Activated CD4-positive, alpha-beta T cell treated with anti-CD3 and anti-CD28 coated beads, Interleukin-10, Interleukin-2, amounts not matched to agents 100 ng/mL and 50 ng/mL, durations not matched to agents 16 hours and 8 hours (primary cell): ENCODE data around the gene CYP2F1.
"Not testable (repeated sequence)": the region's sequence is repeated elsewhere in the genome, so short reads cannot be mapped to it uniquely, and the experiment has no call there.

Source experiments
- DNase-seq: peaks from one replicate; pipeline ENCODE4 v3.0.0-alpha.2; 2020

The CYP2F1 gene, protein sequence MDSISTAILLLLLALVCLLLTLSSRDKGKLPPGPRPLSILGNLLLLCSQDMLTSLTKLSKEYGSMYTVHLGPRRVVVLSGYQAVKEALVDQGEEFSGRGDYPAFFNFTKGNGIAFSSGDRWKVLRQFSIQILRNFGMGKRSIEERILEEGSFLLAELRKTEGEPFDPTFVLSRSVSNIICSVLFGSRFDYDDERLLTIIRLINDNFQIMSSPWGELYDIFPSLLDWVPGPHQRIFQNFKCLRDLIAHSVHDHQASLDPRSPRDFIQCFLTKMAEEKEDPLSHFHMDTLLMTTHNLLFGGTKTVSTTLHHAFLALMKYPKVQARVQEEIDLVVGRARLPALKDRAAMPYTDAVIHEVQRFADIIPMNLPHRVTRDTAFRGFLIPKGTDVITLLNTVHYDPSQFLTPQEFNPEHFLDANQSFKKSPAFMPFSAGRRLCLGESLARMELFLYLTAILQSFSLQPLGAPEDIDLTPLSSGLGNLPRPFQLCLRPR

DNA sequence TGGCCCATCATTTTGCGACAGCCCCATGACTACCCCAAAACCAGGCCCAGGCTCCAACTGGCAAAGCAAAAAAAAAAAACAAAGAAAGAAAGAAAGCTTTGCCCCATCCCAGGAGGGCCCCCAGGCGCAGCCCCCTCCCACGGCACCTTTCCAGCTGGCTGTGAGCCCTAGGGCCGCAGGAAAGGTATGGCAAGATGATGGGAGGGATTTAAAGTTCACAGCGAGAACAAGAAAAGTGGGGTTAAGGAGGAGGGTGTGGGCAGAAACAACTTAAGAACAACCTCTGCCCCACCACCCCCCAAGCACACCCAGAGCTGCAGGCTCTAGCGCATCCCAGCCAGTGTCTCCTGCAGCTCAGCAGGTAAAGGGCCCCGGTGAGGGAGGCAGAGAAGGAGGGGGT is at the start of gene CYP2F1:
Gene CYP2F1 (plus strand): TSS at position 301 of the 400 bp plus-strand sequence. CDS start 1,757 bp downstream, outside the sequence.
- no peak for DNase-seq

DNA sequence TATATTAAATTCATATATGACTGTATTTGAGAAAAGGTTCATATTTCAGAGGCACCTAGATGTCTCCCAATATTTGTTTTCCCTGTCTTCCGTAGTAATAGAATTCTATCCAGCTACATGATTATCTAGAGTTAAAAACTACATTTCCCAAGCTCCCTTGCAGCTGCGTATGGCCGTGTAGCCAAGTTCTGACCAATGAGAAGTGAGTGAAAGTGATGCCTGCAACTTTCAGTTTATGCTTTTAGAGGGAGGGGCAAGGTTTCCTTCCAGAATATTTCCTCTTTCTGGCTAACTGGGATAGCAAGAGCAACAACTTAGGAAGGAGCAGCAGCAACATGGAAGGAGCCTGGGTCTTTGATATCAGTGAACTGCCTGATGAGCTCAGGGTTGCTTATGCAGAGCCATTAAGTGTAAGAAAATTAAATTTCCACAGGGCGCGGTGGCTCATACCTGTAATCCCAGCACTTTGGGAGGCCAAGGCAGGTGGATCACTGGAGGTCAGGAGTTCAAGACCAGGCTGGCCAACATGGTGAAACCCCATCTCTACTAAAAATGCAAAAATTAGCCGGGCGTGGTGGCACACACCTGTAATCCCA is 49.2 kb upstream of the CYP2F1 start:
- DNase-seq, result peak; percentile 26

DNA sequence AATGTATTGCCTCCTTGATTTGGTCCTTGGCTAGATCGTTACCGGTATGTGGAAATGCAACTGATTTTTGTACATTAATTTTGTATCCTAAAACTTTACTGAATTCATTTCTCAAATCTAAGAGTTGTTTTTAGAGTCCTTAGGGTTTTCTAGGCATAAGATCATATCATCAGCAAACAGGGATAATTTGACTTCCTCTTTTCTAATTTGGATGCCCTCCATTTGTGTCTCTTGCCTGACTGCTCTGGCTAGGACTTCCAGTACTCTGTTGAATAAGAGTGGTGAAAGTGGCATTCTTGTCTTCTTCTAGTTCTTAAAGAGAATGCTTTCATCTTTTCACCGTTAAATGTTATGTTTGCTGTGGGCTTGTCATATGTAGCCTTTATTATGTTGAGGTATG is 37.9 kb upstream of the CYP2F1 start:
- no peak for DNase-seq

DNA sequence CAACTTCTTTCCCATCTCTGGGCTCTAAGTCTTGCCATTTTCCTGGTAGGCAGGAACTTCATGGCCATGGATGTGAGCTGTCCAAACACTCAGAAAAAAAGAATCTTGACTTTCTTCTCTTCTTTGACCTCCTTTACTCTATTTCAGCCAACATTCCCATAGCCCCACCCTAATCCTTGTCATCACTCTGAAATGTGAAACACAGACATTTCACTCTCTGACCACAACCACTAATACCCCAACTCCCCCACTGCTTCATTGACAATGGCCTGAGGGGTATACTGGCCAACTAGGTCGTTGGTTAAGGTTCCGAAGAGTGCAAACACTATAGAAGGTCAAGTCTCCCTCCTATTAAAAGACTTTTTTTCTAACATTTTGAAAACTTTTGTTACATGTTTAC is 30.7 kb upstream of the CYP2F1 start:
- DNase-seq, result no peak

DNA sequence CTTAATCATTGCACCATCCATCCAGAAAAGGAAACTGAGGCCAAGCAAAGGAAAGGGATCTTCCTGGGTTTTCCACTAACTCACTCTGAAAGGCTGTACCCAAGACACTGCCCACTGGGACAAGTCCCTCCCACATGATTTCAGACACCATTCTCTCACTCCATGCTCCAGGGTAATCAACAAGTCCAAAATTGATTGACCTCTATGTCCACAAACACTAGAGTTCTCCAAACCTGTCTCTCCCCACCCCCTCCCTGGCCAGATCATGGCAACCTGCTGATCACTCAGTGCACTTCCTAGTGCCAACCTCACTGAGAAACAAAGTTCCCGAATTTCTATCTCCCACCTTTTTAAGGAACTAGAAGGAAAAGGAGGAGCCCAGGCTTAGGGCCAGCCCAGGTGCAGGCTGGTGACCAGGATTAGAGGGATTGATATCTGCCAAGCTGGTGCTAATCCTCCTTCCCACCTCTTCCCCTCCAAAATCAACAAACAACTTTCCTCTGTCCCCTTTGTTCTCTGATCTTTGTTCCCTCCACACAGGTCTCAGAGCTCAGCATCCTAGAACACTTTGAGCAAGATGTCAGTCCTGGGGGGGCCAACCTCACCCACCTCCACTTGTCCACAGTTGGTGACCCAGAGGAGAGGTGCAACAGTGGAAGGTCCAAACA is 28.4 kb upstream of the CYP2F1 start:
- no peak for DNase-seq

DNA sequence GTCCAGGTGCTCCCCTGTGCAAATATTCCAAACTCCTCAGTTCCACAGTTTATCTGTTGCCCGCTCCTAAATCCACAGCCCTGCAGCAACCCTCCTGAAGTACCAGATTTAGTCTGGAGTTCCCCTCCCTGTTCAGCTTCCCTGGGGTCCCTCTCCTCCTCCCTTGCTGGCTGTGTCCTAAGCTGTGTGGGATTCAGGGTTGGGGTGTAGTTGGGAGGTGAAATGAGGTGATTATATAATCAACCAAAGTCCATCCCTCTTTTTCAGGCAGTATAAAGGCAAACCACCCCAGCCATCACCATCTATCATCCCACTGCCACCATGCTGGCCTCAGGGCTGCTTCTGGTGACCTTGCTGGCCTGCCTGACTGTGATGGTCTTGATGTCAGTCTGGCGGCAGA is 26.1 kb upstream of the CYP2F1 start, which contains the start of gene CYP2A13:
Gene CYP2A13 (plus strand): TSS at position 301 of the 400 bp plus-strand sequence. CDS start 21 bp downstream, at position 322.
- no peak for DNase-seq

DNA sequence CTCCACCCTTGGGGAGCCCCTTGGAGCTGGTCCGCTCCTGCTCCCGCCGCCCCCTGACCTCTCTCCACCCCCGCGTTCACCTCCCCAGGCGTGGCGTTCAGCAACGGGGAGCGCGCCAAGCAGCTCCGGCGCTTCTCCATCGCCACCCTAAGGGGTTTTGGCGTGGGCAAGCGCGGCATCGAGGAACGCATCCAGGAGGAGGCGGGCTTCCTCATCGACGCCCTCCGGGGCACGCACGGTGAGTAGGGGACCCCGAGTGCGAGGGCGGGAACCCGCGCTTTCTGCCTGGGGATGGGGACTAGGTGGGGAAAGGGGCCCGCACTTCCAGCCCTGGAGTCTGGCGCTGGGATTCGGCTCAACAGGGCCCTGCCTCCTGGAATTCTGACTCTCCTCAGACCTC is 24.3 kb upstream of the CYP2F1 start:
- no peak for DNase-seq

DNA sequence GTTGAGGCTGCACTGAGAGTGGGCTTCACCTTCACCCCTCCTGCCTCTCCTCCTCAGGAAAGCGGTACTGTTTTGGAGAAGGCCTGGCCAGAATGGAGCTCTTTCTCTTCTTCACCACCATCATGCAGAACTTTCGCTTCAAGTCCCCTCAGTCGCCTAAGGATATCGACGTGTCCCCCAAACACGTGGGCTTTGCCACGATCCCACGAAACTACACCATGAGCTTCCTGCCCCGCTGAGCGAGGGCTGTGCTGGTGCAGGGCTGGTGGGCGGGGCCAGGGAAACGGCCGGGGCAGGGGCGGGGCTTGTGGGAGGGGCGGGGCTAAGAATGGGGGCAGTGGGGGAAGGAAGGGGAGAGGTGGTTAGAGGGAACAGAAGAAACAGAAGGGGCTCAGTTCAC is 18.5 kb upstream of the CYP2F1 start:
- DNase-seq, result no peak

DNA sequence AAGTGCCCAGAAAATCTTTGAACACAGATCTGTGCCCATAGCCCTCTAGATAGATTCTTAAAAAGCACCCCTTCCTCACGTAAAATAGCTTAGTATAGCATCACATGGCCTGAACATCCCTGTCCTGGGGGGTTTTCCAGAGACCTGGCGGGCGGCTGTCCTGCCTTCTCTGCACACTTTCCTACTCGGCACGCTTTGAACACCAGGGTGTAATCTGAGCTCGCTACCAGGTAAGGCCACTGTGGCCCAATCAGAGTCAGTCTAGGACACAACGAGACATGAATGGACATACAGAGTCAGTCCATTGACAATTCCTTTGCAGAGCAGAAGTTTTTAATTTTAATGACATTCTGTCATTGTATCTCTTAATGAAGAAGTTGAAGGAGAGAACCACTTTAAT is 17.9 kb upstream of the CYP2F1 start:
- no peak for DNase-seq

DNA sequence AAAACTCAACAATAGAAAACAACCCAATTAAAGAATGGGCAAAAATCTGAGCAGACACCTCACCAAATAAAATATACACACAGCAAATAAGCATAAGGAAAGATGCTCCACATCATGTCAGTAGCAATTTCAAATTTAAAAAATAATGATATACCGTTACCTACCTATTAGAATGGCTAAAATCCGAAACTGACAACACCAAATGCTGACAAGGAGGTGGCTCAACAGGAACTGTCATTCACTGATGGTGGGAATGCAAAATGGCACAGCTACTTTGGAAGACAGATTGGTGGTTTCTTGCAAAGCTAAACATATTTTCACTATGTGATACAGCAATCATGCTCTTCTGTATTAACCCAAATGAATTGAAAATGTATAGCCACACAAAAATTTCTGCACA is 16.9 kb upstream of the CYP2F1 start:
- no peak for DNase-seq

DNA sequence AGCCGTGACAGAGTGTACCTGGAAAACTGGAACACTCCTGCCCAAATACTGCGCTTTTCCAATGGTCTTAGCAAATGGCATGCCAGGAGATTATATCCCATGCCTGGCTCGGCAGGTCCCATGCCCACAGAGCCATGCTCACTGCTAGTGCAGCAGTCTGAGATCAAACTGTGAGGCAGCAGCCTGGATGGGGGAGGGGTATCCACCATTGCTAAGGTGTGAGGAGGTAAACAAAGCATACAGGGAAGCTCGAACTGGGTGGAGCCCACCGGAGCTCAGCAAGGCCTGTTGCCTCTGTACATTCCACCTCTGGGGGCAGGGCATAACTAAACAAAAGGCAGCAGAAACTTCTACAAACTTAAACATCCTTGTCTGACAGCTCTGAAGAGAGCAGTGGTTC is 15.5 kb upstream of the CYP2F1 start:
- DNase-seq, result no peak

DNA sequence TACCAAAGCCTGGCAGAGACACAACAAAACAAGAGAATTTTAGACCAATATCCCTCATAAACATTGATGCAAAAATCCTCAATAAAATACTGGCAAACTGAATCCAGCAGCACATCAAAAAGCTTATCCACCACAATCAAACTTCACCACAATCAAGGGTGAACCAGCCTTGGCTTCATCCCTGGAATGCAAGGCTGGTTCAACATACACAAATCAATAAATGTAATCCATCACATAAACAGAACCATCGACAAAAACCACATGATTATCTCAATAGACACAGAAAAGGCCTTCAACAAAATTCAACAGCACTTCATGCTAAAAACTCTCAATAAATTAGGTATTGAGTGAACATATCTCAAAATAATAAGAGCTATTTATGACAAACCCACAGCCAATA is 12.0 kb upstream of the CYP2F1 start:
- not testable (repeated sequence) for DNase-seq

DNA sequence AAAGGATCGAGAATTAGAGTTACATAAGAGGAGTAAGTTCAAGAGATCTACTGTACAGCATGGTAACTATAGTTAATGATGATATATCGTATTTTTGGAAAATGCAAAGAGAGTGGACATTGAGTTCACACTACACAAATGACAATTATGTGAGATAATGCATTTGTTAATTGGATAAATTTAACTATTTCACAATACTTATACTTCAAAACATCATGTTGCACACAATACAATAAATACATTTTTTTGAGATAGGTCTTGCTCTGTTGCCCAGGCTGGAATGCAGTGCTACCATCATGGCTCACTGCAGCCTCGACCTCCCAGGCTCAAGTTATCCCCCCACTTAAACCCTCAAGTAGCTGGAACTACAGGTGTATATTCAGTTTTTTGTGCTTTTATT is 8.1 kb upstream of the CYP2F1 start:
- DNase-seq, result no peak

DNA sequence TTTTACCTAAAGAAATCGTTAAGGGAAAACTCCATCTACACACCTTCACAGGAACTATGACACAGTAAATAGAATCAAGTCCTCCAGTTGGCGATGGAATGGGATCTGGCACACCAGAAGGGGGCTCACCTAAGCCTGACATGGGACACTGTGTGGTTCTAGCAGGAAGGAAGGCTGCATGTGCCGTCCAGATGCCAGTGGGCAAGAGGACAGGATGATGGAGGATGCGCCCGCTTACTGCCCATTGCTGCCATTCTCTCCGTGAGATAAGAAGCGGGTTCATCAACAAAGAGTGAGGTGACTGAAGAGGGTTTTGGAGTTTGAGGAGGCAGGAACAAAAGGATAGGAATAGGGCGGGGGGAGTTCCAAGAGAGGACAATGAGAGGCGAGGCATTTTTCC is 2.9 kb upstream of the CYP2F1 start:
- DNase-seq, result no peak

DNA sequence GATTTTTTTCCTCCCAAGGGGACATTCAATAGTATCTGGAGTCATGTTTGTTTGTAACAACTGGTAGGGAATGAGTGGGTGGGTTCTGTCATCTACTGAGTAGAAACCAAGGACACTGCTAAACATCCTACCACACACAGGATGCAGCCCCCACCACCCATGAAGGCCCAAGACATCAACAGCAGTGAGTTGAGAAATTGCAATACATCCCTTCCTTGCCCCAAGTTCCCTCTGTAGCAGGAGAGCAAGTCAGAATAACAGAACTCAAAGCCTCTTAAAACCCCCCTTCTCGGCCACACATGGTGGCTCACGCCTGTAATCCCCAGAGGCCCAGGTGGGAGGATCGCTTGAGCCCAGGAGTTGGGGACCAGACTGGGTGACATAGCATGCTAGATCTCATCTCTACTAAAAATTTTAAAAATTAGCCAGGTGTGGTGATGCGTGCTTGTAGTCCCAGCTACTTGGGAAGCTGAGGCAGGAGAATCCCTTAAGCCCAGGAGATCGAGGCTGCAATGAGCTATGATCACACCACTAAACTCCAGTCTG is 2.4 kb upstream of the CYP2F1 start:
- DNase-seq, result no peak

DNA sequence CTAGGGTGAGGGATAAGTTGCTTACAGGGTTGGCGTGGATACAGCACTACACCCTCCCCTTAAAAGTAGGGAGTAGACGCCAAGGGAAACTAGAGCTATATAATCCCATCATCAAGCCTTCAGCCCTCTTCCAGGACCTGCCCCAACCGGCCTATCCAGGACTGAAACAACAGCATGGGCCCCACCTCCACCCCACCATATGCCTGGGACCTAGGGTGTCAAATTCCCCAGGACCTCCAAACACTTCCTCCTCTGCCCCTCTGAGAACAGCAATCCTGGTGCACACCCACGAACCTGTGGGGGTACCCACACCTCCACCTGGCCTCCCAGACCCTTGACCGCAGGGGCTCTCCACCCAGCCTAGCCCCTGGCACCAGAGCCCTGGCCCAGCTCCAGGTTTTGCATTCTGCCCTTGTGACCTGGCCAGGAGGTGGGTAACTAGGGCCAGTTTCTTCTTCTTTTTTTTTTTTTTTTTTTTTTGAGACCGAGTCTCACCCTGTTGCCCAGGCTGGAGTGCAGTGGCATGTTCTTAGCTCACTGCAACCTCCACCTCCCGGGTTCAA is 1.4 kb upstream of the CYP2F1 start:
- DNase-seq, result no peak

DNA sequence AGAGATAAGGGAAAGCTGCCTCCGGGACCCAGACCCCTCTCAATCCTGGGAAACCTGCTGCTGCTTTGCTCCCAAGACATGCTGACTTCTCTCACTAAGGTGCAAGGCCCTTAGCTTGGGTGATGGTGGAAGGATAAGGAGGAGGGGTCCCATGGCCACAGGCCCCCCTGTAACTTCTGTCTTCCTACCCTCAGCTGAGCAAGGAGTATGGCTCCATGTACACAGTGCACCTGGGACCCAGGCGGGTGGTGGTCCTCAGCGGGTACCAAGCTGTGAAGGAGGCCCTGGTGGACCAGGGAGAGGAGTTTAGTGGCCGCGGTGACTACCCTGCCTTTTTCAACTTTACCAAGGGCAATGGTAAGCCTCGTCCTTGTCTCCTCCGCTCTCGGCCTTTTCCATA is 2.0 kb downstream of the CYP2F1 start:
- DNase-seq, result no peak

DNA sequence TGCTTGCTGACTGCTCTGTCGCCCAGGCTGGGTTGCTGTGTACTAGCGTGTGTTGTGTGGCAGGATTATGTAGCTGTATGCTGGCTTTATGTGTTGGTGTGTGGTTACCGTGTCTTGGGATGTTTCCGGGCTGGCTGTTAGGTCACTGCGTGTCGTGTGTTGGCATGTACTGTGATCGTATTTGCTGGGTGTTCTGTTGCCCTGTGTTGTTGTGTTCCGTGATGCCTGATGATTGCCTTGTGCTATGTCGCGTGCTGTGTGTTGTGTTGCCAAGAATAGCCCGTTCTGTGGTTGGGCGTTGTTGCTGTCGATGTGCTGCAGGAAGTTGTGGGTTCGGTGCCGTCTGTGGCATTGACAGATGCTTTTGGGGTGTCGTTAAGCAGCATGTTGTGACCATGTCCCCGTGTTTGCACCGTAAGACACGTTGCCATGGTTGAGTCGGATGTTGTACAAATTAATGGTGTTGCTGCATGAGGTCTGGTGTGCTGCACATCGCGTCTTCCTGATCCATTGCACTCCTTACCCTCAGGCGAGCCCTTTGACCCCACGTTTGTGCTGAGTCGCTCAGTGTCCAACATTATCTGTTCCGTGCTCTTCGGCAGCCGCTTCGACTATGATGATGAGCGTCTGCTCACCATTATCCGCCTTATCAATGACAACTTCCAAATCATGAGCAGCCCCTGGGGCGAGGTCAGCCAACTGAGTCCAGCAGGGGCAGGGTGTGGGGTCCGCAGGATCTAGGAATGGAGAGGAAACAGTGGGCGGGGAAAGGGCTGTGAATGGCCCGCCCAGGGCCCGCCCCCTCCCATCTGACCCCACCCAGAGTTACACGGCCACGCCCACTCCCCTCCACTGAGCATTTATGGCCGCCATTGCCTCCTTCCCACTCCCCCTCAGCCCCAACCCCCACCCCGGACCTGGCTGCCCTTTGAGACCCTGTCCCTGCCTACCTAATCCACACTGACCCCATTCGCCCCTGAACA is 7.0 kb downstream of the CYP2F1 start:
- DNase-seq, result peak; percentile 51

DNA sequence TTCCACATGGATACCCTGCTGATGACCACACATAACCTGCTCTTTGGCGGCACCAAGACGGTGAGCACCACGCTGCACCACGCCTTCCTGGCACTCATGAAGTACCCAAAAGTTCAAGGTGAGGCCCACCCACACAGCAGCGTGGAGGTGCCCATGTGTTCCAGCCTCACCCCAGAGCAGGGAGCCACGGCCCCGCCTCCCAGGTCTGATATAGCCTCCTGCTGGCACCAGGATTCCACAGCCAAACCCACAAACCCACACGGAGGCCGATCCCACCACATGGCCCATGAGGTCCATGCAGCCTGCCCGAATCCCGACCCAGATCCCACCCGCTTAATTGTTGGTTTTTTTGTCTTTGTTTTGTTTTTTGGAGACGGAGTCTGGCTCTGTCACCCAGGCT is 8.6 kb downstream of the CYP2F1 start:
- not testable (repeated sequence) for DNase-seq

DNA sequence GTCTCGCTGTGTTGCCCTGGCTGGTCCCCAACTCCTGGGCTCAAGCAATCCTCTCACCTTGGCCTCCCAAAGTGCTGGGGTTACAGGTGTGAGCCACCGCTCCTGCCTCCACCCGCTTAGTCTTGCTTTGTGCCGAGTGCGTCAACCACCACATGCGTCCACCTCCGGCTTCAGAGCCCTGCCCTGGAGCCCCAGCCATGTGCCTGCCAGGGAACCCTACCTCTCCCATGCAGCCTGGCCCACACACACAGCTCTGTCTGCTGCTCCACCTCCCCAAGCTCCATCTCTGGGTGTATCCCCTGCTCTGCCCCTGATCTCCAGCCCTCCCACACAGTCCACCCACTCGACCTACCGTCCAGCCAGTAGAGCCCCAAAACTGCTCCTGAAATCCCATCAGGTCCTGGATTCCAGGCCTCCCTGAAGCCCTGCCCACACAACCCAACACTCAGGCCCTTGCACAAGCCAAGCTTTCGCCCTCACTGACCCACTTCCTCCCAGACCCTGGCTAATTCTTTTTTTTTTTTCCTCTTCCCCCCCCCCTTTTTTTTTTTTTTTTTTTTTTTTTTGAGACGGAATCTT is 9.6 kb downstream of the CYP2F1 start:
- no peak for DNase-seq

DNA sequence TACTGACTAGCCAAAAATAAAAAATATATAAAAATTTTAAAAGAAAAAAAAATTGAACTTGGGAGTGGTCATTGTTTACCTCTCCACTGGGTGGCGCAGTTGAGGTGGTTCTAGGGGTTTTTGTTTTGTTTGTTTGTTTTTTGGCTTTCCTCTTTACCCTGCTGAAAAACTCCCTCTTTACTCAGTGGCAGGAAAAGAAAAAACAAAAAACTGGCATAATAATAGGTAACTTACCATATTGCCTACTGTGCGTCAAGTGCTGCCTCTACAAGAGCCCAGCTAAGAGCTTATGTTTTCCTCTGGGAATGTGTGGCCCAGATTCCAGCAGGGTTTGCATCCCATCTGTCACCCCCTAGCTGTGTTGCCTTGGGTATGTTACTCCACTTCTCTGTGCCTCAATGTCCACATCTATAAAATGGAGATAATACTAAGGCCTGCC is 12.6 kb downstream of the CYP2F1 start:
- peak; percentile 26 for DNase-seq
